HepG2 (cell line): ENCODE results near the gene CTNNA1.

Experiments used
- BRCA1 ChIP-seq: sonication (generic); formaldehyde crosslinking; IDR thresholded peaks from 2 replicates; pipeline ENCODE4 v1.4.0; 2020; ENCODE audit warnings: missing genetic modification reagents
- CTCF ChIP-seq: sonication (generic); formaldehyde crosslinking; IDR thresholded peaks from 2 replicates; pipeline ENCODE4 v1.5.0; 2020; ENCODE audit warnings: mild to moderate bottlenecking, missing genetic modification reagents, moderate library complexity
- ELF3 ChIP-seq: IDR thresholded peaks from 2 replicates; pipeline ENCODE4 v1.6.1; 2016; ENCODE audit warnings: missing genetic modification reagents, missing compliant biosample characterization
- HDAC1 ChIP-seq: sonication (generic); formaldehyde crosslinking; IDR thresholded peaks from 2 replicates; pipeline ENCODE4 v1.5.1; 2020; ENCODE audit warnings: mild to moderate bottlenecking, missing genetic modification reagents
- POLR2AphosphoS5 ChIP-seq: IDR thresholded peaks from 2 replicates; pipeline ENCODE4 v1.6.1; 2012; ENCODE audit warnings: low read depth, low read length
- SETDB1 ChIP-seq: sonication (generic); formaldehyde crosslinking; IDR thresholded peaks from 2 replicates; pipeline ENCODE4 v1.5.1; 2020; ENCODE audit warnings: missing genetic modification reagents, mild to moderate bottlenecking, borderline replicate concordance
- SIX4 ChIP-seq: sonication (generic); formaldehyde crosslinking; IDR thresholded peaks from 2 replicates; pipeline ENCODE4 v1.4.0; 2020; ENCODE audit warnings: missing genetic modification reagents
- SUZ12 ChIP-seq: fragments of 150-350 bp; IDR thresholded peaks from 2 replicates; pipeline ENCODE4 v1.6.1; 2014; ENCODE audit warnings: low read depth, low read length
- ZFP36L1 ChIP-seq: sonication (generic); formaldehyde crosslinking; IDR thresholded peaks from 2 replicates; pipeline ENCODE4 v1.8.0; 2022; ENCODE audit warnings: mild to moderate bottlenecking, missing genetic modification reagents, moderate library complexity
- ZNF33A ChIP-seq: sonication (generic); formaldehyde crosslinking; IDR thresholded peaks from 2 replicates; pipeline ENCODE4 v1.5.1; 2020; ENCODE audit warnings: missing genetic modification reagents, mild to moderate bottlenecking, moderate library complexity, borderline replicate concordance

- TF ChIP-seq SETDB1 (no peak), HDAC1 (CRISPR knock-in tag) (no peak), SIX4 (CRISPR knock-in tag) (no peak), ZFP36L1 (CRISPR knock-in tag) (no peak), POLR2AphosphoS5 (no peak), SUZ12 (no peak), BRCA1 (CRISPR knock-in tag) (no peak), ZNF33A (CRISPR knock-in tag) (no peak), ELF3 (CRISPR knock-in tag) (no peak), CTCF (CRISPR knock-in tag) (no peak)
These were observed 90.3 kb downstream of the CTNNA1 start for GRCh38 chr5:138843316-138844124.
